K562 (cell line): Measurements from ENCODE around the gene MMP23B. TPM values are rescaled to one million over a fixed set of nuclear protein-coding genes. Genes with fewer than 3 reads are reported as not detected.

Source experiments
- ATAC-seq: fragments of 200-7000 bp; cut with Tn5 transposase; 3 replicates; pipeline ENCODE4 v1.9.1; 2020; ENCODE audit warnings: moderate library complexity
- BruUV-seq: library from RNA; stranded (reverse); fragments of 400-500 nt; replicated peaks from 2 replicates; lab custom pipeline; 2021; lab: Mats Ljungman, UMichigan
- CTCF ChIA-PET: fragments of 300-600 bp; formaldehyde crosslinking; extraction: SDS; loops from one replicate; lab custom pipeline; 2021; ENCODE audit warnings: low intra/inter-chr PET ratio; lab: Yijun Ruan, JAX
- POLR2A ChIA-PET: fragments of 300-600, 350-650 bp; sonication (Branson Sonifier 250); formaldehyde crosslinking; extraction: SDS; loops from one replicate; lab custom pipeline; 2021; ENCODE audit warnings: antibody characterized with exemption, inconsistent platforms; lab: Yijun Ruan, JAX
- DNase-seq, 4 experiments: peaks; one replicate each; pipeline versions ENCODE4 v3.0.0 to v3.0.0-alpha.2; 2011 to 2018; ENCODE audit warnings: low spot score in 3 of 4, mixed read lengths in 3 of 4; ENCODE audit errors: extremely low read depth in 1 of 4
- FAIRE-seq: peaks from 2 replicates; lab custom pipeline; 2011; peaks lifted over from hg19 to GRCh38; lab: Jason Lieb, UNC
- H2AFZ ChIP-seq: 2 replicates; pipeline ENCODE4 v1.6.0; 2011; ENCODE audit warnings: low read depth, low read length, control low read depth, inconsistent platforms
- H3K27ac ChIP-seq: fragments of 200-600 bp; 3 replicates; pipeline ENCODE4 v1.8.0; 2011; ENCODE audit warnings: low read depth, mild to moderate bottlenecking, control low read depth, inconsistent platforms, low read length, moderate library complexity, mixed read lengths; ENCODE audit errors: extremely low read depth
- H3K27me3 ChIP-seq, 2 experiments: fragments of 300-600 bp in 1 of 2; 2 replicates in 1 of 2; 3 replicates in 1 of 2; pipeline versions ENCODE4 v1.6.0 to v1.8.0; 2011; ENCODE audit warnings: inconsistent platforms in 2 of 2, low read length in 2 of 2, mild to moderate bottlenecking in 1 of 2, mixed read lengths in 1 of 2, moderate library complexity in 1 of 2; ENCODE audit not compliant: control insufficient read depth in 2 of 2, insufficient read depth in 2 of 2
- H3K36me3 ChIP-seq: fragments of 300-600 bp; 3 replicates; pipeline ENCODE4 v1.8.0; 2011; ENCODE audit warnings: mild to moderate bottlenecking, low read length, inconsistent platforms; ENCODE audit not compliant: control insufficient read depth, insufficient read depth
- H3K4me1 ChIP-seq, 2 experiments: fragments of 200-600 bp in 1 of 2; replicated peaks in 1 of 2; 2 replicates in 1 of 2; 3 replicates in 1 of 2; pipeline versions ENCODE4 v1.5.1 to v1.8.0; 2011; ENCODE audit warnings: inconsistent platforms in 2 of 2, low read length in 2 of 2, mild to moderate bottlenecking in 1 of 2, mixed read lengths in 1 of 2, moderate library complexity in 1 of 2; ENCODE audit not compliant: control insufficient read depth in 2 of 2, insufficient read depth in 2 of 2
- H3K4me2 ChIP-seq: 2 replicates; pipeline ENCODE4 v1.6.1; 2011; ENCODE audit warnings: low read length, control low read depth, inconsistent platforms, mixed read lengths; ENCODE audit not compliant: insufficient read depth
- H3K4me3 ChIP-seq: fragments of 200-600 bp; sonication (generic), shearing (Covaris generic); 2 replicates; pipeline ENCODE4 v1.5.1; 2016; ENCODE audit warnings: control low read depth, inconsistent platforms
- H3K79me2 ChIP-seq: fragments of 200-600 bp; 3 replicates; pipeline ENCODE4 v1.8.0; 2011; ENCODE audit warnings: low read length, inconsistent platforms; ENCODE audit not compliant: control insufficient read depth, insufficient read depth
- H3K9ac ChIP-seq, 2 experiments: 2 replicates each; pipeline versions ENCODE4 v1.6.0 to v1.6.1; 2011; ENCODE audit warnings: low read depth in 2 of 2, low read length in 2 of 2, control low read depth in 1 of 2, inconsistent platforms in 1 of 2, mild to moderate bottlenecking in 1 of 2, mixed read lengths in 1 of 2; ENCODE audit not compliant: insufficient read depth in 1 of 2
- H3K9me1 ChIP-seq: one replicate; pipeline ENCODE4 v1.6.0; 2011; ENCODE audit warnings: inconsistent platforms, mild to moderate bottlenecking, low read length, moderate library complexity; ENCODE audit not compliant: control insufficient read depth, insufficient read depth
- H3K9me3 ChIP-seq: replicated peaks from 2 replicates; pipeline ENCODE4 v1.5.1; 2011; ENCODE audit warnings: low read depth, low read length, inconsistent platforms; ENCODE audit not compliant: control insufficient read depth, insufficient read depth
- H4K20me1 ChIP-seq: replicated peaks from 2 replicates; pipeline ENCODE4 v1.6.1; 2011; ENCODE audit warnings: low read length, inconsistent platforms, mixed read lengths; ENCODE audit not compliant: control insufficient read depth, insufficient read depth
- ARID1B ChIP-seq: fragments of 450-650 bp; IDR thresholded peaks from 2 replicates; pipeline ENCODE4 v1.6.1; 2016; ENCODE audit warnings: antibody characterized with exemption, mild to moderate bottlenecking, inconsistent platforms
- C11orf30 ChIP-seq: fragments of 450-650 bp; IDR thresholded peaks from 2 replicates; pipeline ENCODE4 v1.6.1; 2016; ENCODE audit warnings: low read depth, mild to moderate bottlenecking
- CBFA2T3 ChIP-seq: fragments of 450-650 bp; IDR thresholded peaks from 2 replicates; pipeline ENCODE4 v1.6.1; 2017
- DPF2 ChIP-seq: fragments of 450-650 bp; IDR thresholded peaks from 2 replicates; pipeline ENCODE4 v1.6.1; 2016
- EP300 ChIP-seq: IDR thresholded peaks from 2 replicates; pipeline ENCODE4 v1.6.1; 2012; ENCODE audit warnings: low read length, improper control_type of control experiment
- ESRRA ChIP-seq: fragments of 450-650 bp; IDR thresholded peaks from 2 replicates; pipeline ENCODE4 v1.6.1; 2014; ENCODE audit warnings: low read depth, mild to moderate bottlenecking, moderate library complexity, borderline replicate concordance
- FOSL1 ChIP-seq: fragments of 200-800 bp; sonication (Bioruptor generic); conservative IDR thresholded peaks from 2 replicates; pipeline ENCODE4 v1.6.1; 2016; ENCODE audit warnings: missing genetic modification characterization, missing compliant biosample characterization
- FOXA3 ChIP-seq, 2 experiments: fragments of 450-650 bp in 1 of 2; sonication (generic) in 1 of 2; formaldehyde crosslinking; IDR thresholded peaks in 1 of 2; conservative IDR thresholded peaks in 1 of 2; 2 replicates each; pipeline versions ENCODE4 v1.4.0 to v1.8.0; 2020 to 2022; ENCODE audit warnings: mild to moderate bottlenecking in 2 of 2, missing genetic modification reagents in 1 of 2
- NFE2 ChIP-seq: IDR thresholded peaks from 2 replicates; pipeline ENCODE4 v1.6.1; 2014; ENCODE audit warnings: antibody characterized with exemption, low read depth
- POLR2AphosphoS2 ChIP-seq: IDR thresholded peaks from 2 replicates; pipeline ENCODE4 v1.6.1; 2012; ENCODE audit warnings: low read length, improper control_type of control experiment
- POLR2G ChIP-seq: fragments of 200-400 bp; formaldehyde crosslinking; IDR thresholded peaks from 2 replicates; pipeline ENCODE4 v1.6.1; 2017; ENCODE audit warnings: low read depth, mild to moderate bottlenecking, antibody characterized with exemption, low read length, moderate library complexity
- RFX1 ChIP-seq: fragments of 450-650 bp; IDR thresholded peaks from 2 replicates; pipeline ENCODE4 v1.6.1; 2016; ENCODE audit warnings: mild to moderate bottlenecking, moderate library complexity
- ZBTB7A ChIP-seq: IDR thresholded peaks from 2 replicates; pipeline ENCODE4 v1.6.1; 2011; ENCODE audit warnings: low read depth, mild to moderate bottlenecking, low read length, moderate library complexity, borderline replicate concordance; ENCODE audit not compliant: control insufficient read depth
- ZFP1 ChIP-seq: fragments of 450-650 bp; formaldehyde crosslinking; IDR thresholded peaks from 2 replicates; pipeline ENCODE4 v1.4.0; 2020; ENCODE audit warnings: mild to moderate bottlenecking, mixed read lengths
- ZNF23 ChIP-seq: fragments of 250-450 bp; sonication (Bioruptor Pico); IDR thresholded peaks from 2 replicates; pipeline ENCODE4 v1.4.0; 2020; ENCODE audit warnings: mild to moderate bottlenecking
- WGBS: fragments of 100-300 bp; shearing (Covaris generic); methylation state at CpG from one replicate; pipeline ENCODE4 v1.1.6; 2016; ENCODE audit warnings: low coverage, mixed read lengths; ENCODE audit not compliant: insufficient coverage; ENCODE audit errors: missing lambda C conversion rate; 5-methylcytosine and 5-hydroxymethylcytosine counted together
- in situ Hi-C: fragments of 300-500 bp; cut with MboI; formaldehyde crosslinking; loops from 4 replicates; pipeline ENCODE4 v1.15.0; 2018; ENCODE audit warnings: inconsistent platforms, mixed read lengths
- intact Hi-C: fragments of 100-400 bp; cut with micrococcal nuclease; formaldehyde crosslinking; loops from 2 replicates; pipeline ENCODE4 v1.14.2; 2022
- polyA plus RNA-seq, 8 experiments: library from polyadenylated mRNA; depleted of rRNA in 4 of 8; stranded (reverse) in 5 of 8; unstranded in 3 of 8; fragments of >200 nt; fragmentation: Nextera tagmentation in 2 of 8; fragmentation: Illumina TruSeq in 1 of 8; extraction: Ambion mirVana in 2 of 8; extraction: Trizol in 1 of 8; gene quantifications; 2 replicates each; pipeline versions ENCODE4 v1.2.1 to v1.2.3, GENCODE V29; 2011 to 2014; ENCODE audit warnings: inconsistent platforms in 1 of 8, missing spikeins in 1 of 8
- total RNA-seq, 7 experiments: library from RNA; depleted of rRNA in 6 of 7; stranded (reverse); fragments of >200 nt in 6 of 7; fragmentation: Illumina TruSeq in 2 of 7; extraction: Trizol in 2 of 7; gene quantifications; 2 replicates each; pipeline versions ENCODE4 v1.2.1 to v1.2.3, GENCODE V29; 2011 to 2021; ENCODE audit warnings: low replicate concordance in 1 of 7
- TF ChIP-seq, protein P1 (sequence below), 3 experiments: fragments of 200-800 bp in 1 of 3; sonication (Bioruptor generic) in 1 of 3; sonication (generic) in 1 of 3; formaldehyde crosslinking in 1 of 3; IDR thresholded peaks; 2 replicates each; pipeline versions ENCODE4 v1.6.1 to v1.8.0; 2016 to 2022; ENCODE audit warnings: mild to moderate bottlenecking in 2 of 3, missing compliant biosample characterization in 2 of 3, missing genetic modification characterization in 2 of 3, missing genetic modification reagents in 1 of 3
- TF ChIP-seq, protein P2 (sequence below): sonication (generic); formaldehyde crosslinking; IDR thresholded peaks from 2 replicates; pipeline ENCODE4 v1.9.0; 2022; ENCODE audit warnings: mild to moderate bottlenecking, missing genetic modification reagents
- TF ChIP-seq, protein P3 (sequence below), 2 experiments: fragments of 450-650 bp in 1 of 2; sonication (generic) in 1 of 2; formaldehyde crosslinking in 1 of 2; IDR thresholded peaks in 1 of 2; conservative IDR thresholded peaks in 1 of 2; 2 replicates each; pipeline versions ENCODE4 v1.6.1 to v1.8.1; 2016 to 2023; ENCODE audit warnings: mild to moderate bottlenecking in 2 of 2, moderate library complexity in 2 of 2, inconsistent platforms in 1 of 2, missing genetic modification reagents in 1 of 2

The MMP23B gene
- total and polyA plus RNA-seq, 9 of the 15 experiments (the other 6 are each of a cell fraction or from before 2014, with no cell fraction given): 0.28 to 1.2 (median 0.41) TPM; not detected in 5

DNA sequence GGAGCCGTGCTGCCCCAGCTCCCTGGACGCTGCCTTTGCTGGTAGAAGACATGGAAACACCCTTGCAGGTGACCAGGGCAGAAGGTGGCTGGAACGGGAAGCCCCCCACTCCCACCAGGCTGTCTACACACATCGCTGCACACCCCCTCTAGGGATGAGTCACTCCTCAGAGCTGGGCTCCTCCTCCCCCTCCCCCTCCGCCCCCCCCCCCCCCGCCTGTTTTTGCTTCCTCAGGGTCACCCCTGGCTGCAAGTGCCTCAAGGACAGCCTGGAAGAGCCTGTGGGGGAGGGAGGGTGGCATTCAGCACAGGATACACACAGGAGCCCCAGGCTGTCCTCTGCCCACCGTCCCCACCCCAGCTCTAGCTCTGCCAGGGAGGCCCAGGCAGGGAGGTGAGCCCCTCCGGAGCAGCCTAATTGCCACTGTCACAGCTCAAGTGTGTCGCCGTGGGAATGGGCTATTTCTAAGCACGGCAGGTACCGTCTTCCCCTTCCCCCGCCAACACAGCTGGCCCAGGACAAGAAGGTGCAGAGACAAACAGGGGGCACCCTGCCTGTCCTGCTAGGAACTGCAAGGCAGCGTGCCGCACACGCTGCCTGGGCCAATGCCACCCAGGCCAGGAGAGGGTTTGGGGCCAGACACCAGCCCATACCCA lies 34.6 kb upstream of the MMP23B start:
- Histone ChIP-seq H3K9me3 (no peaks in the 10 kb centered on the region), H2AFZ (peak overlapping the region; percentile 75), H3K9me1 (no peaks in the 10 kb centered on the region), H3K4me1 (peaks cover 20 to 70% of the 10 kb centered on the region in 2 experiments; a peak in 4 of 5 replicates), H4K20me1 (no peaks in the 10 kb centered on the region; the same call in 1 of the 2 replicates), H3K4me2 (peak overlapping the region; percentile 61), H3K27me3 (no peaks in the 10 kb centered on the region), H3K9ac (peak overlapping the region; percentile 49 to 89; a peak in 3 of 4 replicates), H3K4me3 (no peak overlapping the region), H3K36me3 (no peaks in the 10 kb centered on the region), H3K79me2 (no peaks in the 10 kb centered on the region; the same call in 2 of the 3 replicates), H3K27ac (peak overlapping the region; percentile 38; the same call in 2 of the 3 replicates)
- POLR2A ChIA-PET: interaction anchor here (0.6 to 2.2 kb wide), 8 partner anchors 9 to 428 kb away, joined by 3 to 13 read pairs (median 4); no protein-coding TSS in a partner anchor
- in situ Hi-C loops (no loop called here), intact Hi-C loops (no loop called here)
- CTCF ChIA-PET: no interaction called here
- FAIRE-seq: peak; percentile 79
- peak; percentile 70 to 91 (median 90) for DNase-seq
- ATAC-seq: peak; percentile 72
- no TSS peak for BruUV-seq
- WGBS: 20% methylated on average over 13 of the region's 16 CpGs
- TF ChIP-seq CBFA2T3: 0 out of 2 replicates have a peak, but pooled peaks have one; percentile 4
- peak; percentile 99 for TF ChIP-seq ZBTB7A
- TF ChIP-seq POLR2AphosphoS2: no peak
- TF ChIP-seq ARID1B: peak; percentile 42
- 0 out of 2 replicates have a peak, but pooled peaks have one; percentile 6 for TF ChIP-seq NFE2
- 0 out of 2 replicates have a peak, but pooled peaks have one; percentile 1 for TF ChIP-seq POLR2G
- TF ChIP-seq C11orf30: no peak
- peak; percentile 62 for TF ChIP-seq DPF2
- TF ChIP-seq, protein P1, sequence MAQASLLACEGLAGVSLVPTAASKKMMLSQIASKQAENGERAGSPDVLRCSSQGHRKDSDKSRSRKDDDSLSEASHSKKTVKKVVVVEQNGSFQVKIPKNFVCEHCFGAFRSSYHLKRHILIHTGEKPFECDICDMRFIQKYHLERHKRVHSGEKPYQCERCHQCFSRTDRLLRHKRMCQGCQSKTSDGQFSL (CRISPR knock-in tag; IDR thresholded peaks at IDR 0.05): peak; percentile 91
- TF ChIP-seq, protein P1 (tag; IDR thresholded peaks at IDR 0.05): peak in 1 of 2 experiments; percentile 93; a peak in 2 of 4 replicates
- TF ChIP-seq, protein P2, sequence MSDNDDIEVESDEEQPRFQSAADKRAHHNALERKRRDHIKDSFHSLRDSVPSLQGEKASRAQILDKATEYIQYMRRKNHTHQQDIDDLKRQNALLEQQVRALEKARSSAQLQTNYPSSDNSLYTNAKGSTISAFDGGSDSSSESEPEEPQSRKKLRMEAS (CRISPR knock-in tag): peak; percentile 50; the same call in 1 of the 2 replicates
- TF ChIP-seq RFX1: no peak
- TF ChIP-seq ZNF23: no peak
- peak in 1 of 2 experiments; percentile 56; a peak in 1 of 4 replicates for TF ChIP-seq FOXA3 (CRISPR knock-in tag; conservative IDR thresholded peaks at IDR 0.05 in 1 of 2, IDR thresholded peaks at IDR 0.05 in 1 of 2)
- TF ChIP-seq FOSL1: peak; percentile 84
- TF ChIP-seq EP300: no peak
- TF ChIP-seq ZFP1 (CRISPR knock-in tag): no peak
- peak; percentile 80 for TF ChIP-seq ESRRA
- TF ChIP-seq, protein P3, sequence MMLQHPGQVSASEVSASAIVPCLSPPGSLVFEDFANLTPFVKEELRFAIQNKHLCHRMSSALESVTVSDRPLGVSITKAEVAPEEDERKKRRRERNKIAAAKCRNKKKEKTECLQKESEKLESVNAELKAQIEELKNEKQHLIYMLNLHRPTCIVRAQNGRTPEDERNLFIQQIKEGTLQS (IDR thresholded peaks at IDR 0.05): peak; percentile 87
- TF ChIP-seq, protein P3 (CRISPR knock-in tag; conservative IDR thresholded peaks at IDR 0.05): no peak
